HEK293 (cell line): Measurements from ENCODE around the gene NSG1.

Experiments used
- CTCF ChIP-seq: fragments of 450-650 bp; formaldehyde crosslinking; IDR thresholded peaks from 2 replicates; pipeline ENCODE4 v1.5.1; 2016; ENCODE audit warnings: missing biosample characterization, missing genetic modification characterization
- PATZ1 ChIP-seq: fragments of 450-650 bp; formaldehyde crosslinking; IDR thresholded peaks from 2 replicates; pipeline ENCODE4 v1.5.1; 2016; ENCODE audit warnings: missing biosample characterization, missing genetic modification characterization
- PRDM10 ChIP-seq: fragments of 450-650 bp; formaldehyde crosslinking; IDR thresholded peaks from 2 replicates; pipeline ENCODE4 v1.5.1; 2016; ENCODE audit warnings: missing biosample characterization, missing genetic modification characterization
- TCF7L2 ChIP-seq: IDR thresholded peaks from 2 replicates; pipeline ENCODE4 v1.6.1; 2011; ENCODE audit warnings: low read depth, mild to moderate bottlenecking, inconsistent platforms, low read length, moderate library complexity, borderline replicate concordance
- YY1 ChIP-seq: fragments of 450-650 bp; formaldehyde crosslinking; IDR thresholded peaks from 2 replicates; pipeline ENCODE4 v1.5.1; 2018; ENCODE audit warnings: missing biosample characterization, missing genetic modification characterization
- ZBTB7A ChIP-seq: fragments of 450-650 bp; formaldehyde crosslinking; IDR thresholded peaks from 2 replicates; pipeline ENCODE4 v1.5.1; 2016; ENCODE audit warnings: low read depth, missing biosample characterization, missing genetic modification characterization
- ZNF214 ChIP-seq: fragments of 450-650 bp; formaldehyde crosslinking; IDR thresholded peaks from 2 replicates; pipeline ENCODE4 v1.5.1; 2017; ENCODE audit warnings: missing biosample characterization, mild to moderate bottlenecking, missing genetic modification characterization, borderline replicate concordance
- ZNF24 ChIP-seq: fragments of 450-650 bp; formaldehyde crosslinking; IDR thresholded peaks from 2 replicates; pipeline ENCODE4 v1.5.1; 2016; ENCODE audit warnings: missing biosample characterization, missing genetic modification characterization
- ZNF558 ChIP-seq: fragments of 450-650 bp; formaldehyde crosslinking; IDR thresholded peaks from 2 replicates; pipeline ENCODE4 v1.5.1; 2016; ENCODE audit warnings: missing biosample characterization, missing genetic modification characterization

- TF ChIP-seq CTCF (tag by site-specific recombination) (no peak), YY1 (tag by site-specific recombination) (no peak), ZNF24 (tag by site-specific recombination) (no peak), ZNF558 (tag by site-specific recombination) (no peak), PRDM10 (tag by site-specific recombination) (no peak), ZBTB7A (tag by site-specific recombination) (no peak), ZNF214 (tag by site-specific recombination) (no peak), PATZ1 (tag by site-specific recombination) (no peak), TCF7L2 (no peak)
Observed at GRCh38 chr4:4411906-4412305, 25.0 kb downstream of the NSG1 start.
